Measurements from ENCODE around the gene RAPGEF2.
"Not testable (repeated sequence)": the region's sequence is repeated elsewhere in the genome, so short reads cannot be mapped to it uniquely, and the experiment has no call there.

The RAPGEF2 gene

DNA sequence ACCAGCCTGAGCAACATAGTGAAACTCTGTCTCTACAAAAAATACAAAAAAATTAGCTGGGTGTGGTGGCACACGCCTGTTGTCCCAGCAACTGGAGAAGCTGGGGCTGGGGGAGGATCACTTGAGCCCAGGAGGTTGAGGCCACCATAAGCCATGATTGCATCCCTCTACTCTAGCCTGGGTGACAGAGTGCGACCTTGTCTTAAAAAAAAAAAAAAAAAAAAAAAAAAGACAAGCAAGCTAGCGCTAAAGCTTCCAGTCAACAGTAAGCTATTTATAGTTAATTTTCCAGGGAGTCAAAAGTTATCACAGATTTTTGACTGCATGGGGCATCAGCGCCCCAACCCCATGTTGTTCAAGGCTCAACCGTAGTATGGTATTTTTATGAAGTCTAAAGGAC, 273.4 kb downstream of the RAPGEF2 start:
- Histone ChIP-seq H3K36me3 (ENCODE audit: control insufficient read depth in 2 of 2, insufficient read depth in 1 of 2, low read length in 2 of 2) (no peaks in the 10 kb centered on the region), H3K4me1 (ENCODE audit: control insufficient read depth, insufficient read depth, low read length) (no peaks in the 10 kb centered on the region), H3K27ac (ENCODE audit: extremely low read depth, low read depth, low read length) (no peak overlapping the region), H3K9me3 (ENCODE audit: control insufficient read depth, insufficient read depth, low read depth, low read length) (no peaks in the 10 kb centered on the region), H3K4me3 (ENCODE audit: low read depth, low read length) (no peak overlapping the region)
- ChIA-PET POLR2A (no interaction called here), CTCF (interaction anchor here (0.6 kb wide), 2 partner anchors 51 to 480 kb away, joined by 3 read pairs; no protein-coding TSS in a partner anchor)
- TF ChIP-seq ELK4 (IDR thresholded peaks at IDR 0.05; ENCODE audit: borderline replicate concordance, low read depth, low read length) (no peak), ZNF23 (tag by site-specific recombination; IDR thresholded peaks at IDR 0.05; ENCODE audit: borderline replicate concordance) (no peak), ZNF121 (tag by site-specific recombination; IDR thresholded peaks at IDR 0.05) (no peak), PBX3 (CRISPR knock-in tag; IDR thresholded peaks at IDR 0.05) (no peak), ZFP37 (tag by site-specific recombination; IDR thresholded peaks at IDR 0.05) (no peak), ZNF335 (tag by site-specific recombination; conservative IDR thresholded peaks at IDR 0.05) (no peak), YY1 (tag by site-specific recombination; IDR thresholded peaks at IDR 0.05) (no peak), ZNF174 (tag by site-specific recombination; IDR thresholded peaks at IDR 0.05) (no peak)
- TF ChIP-seq, protein P1, sequence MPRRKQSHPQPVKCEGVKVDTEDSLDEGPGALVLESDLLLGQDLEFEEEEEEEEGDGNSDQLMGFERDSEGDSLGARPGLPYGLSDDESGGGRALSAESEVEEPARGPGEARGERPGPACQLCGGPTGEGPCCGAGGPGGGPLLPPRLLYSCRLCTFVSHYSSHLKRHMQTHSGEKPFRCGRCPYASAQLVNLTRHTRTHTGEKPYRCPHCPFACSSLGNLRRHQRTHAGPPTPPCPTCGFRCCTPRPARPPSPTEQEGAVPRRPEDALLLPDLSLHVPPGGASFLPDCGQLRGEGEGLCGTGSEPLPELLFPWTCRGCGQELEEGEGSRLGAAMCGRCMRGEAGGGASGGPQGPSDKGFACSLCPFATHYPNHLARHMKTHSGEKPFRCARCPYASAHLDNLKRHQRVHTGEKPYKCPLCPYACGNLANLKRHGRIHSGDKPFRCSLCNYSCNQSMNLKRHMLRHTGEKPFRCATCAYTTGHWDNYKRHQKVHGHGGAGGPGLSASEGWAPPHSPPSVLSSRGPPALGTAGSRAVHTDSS (tag by site-specific recombination; IDR thresholded peaks at IDR 0.05): no peak
- TF ChIP-seq, protein P2, sequence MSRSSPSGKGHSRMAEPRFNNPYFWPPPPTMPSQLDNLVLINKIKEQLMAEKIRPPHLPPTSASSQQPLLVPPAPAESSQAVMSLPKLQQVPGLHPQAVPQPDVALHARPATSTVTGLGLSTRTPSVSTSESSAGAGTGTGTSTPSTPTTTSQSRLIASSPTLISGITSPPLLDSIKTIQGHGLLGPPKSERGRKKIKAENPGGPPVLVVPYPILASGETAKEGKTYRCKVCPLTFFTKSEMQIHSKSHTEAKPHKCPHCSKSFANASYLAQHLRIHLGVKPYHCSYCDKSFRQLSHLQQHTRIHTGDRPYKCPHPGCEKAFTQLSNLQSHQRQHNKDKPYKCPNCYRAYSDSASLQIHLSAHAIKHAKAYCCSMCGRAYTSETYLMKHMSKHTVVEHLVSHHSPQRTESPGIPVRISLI (tag by site-specific recombination; IDR thresholded peaks at IDR 0.05): no peak
- TF ChIP-seq, protein P3, sequence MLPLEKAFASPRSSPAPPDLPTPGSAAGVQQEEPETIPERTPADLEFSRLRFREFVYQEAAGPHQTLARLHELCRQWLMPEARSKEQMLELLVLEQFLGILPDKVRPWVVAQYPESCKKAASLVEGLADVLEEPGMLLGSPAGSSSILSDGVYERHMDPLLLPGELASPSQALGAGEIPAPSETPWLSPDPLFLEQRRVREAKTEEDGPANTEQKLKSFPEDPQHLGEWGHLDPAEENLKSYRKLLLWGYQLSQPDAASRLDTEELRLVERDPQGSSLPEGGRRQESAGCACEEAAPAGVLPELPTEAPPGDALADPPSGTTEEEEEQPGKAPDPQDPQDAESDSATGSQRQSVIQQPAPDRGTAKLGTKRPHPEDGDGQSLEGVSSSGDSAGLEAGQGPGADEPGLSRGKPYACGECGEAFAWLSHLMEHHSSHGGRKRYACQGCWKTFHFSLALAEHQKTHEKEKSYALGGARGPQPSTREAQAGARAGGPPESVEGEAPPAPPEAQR (tag by site-specific recombination; IDR thresholded peaks at IDR 0.05): no peak

- Histone ChIP-seq H3K4me1 (ENCODE audit: control insufficient read depth, insufficient read depth, low read length) (no peaks in the 10 kb centered on the region), H3K27ac (ENCODE audit: extremely low read depth, low read depth, low read length) (no peak overlapping the region), H3K4me3 (ENCODE audit: low read depth, low read length) (no peak overlapping the region), H3K36me3 (ENCODE audit: control insufficient read depth in 2 of 2, insufficient read depth in 1 of 2, low read length in 2 of 2) (no peaks in the 10 kb centered on the region), H3K9me3 (ENCODE audit: control insufficient read depth, insufficient read depth, low read depth, low read length) (no peaks in the 10 kb centered on the region)
- CTCF ChIA-PET: no interaction called here
- TF ChIP-seq SETDB1 (IDR thresholded peaks at IDR 0.05; ENCODE audit: insufficient read length, low read length) (no peak), ZNF768 (tag by site-specific recombination; IDR thresholded peaks at IDR 0.05) (no peak), ZNF140 (tag by site-specific recombination; IDR thresholded peaks at IDR 0.05) (no peak), ZNF202 (tag by site-specific recombination; IDR thresholded peaks at IDR 0.05; ENCODE audit: borderline replicate concordance) (no peak), ZNF555 (tag by site-specific recombination; conservative IDR thresholded peaks at IDR 0.05) (no peak), ZNF701 (tag by site-specific recombination; IDR thresholded peaks at IDR 0.05) (no peak), ZNF658 (tag by site-specific recombination; IDR thresholded peaks at IDR 0.05) (no peak), GLI4 (tag by site-specific recombination; IDR thresholded peaks at IDR 0.05) (no peak), SP2 (tag by site-specific recombination; IDR thresholded peaks at IDR 0.05) (no peak), ZNF416 (tag by site-specific recombination; IDR thresholded peaks at IDR 0.05) (no peak), ZNF114 (tag by site-specific recombination; IDR thresholded peaks at IDR 0.05) (no peak)
- TF ChIP-seq, protein P4, sequence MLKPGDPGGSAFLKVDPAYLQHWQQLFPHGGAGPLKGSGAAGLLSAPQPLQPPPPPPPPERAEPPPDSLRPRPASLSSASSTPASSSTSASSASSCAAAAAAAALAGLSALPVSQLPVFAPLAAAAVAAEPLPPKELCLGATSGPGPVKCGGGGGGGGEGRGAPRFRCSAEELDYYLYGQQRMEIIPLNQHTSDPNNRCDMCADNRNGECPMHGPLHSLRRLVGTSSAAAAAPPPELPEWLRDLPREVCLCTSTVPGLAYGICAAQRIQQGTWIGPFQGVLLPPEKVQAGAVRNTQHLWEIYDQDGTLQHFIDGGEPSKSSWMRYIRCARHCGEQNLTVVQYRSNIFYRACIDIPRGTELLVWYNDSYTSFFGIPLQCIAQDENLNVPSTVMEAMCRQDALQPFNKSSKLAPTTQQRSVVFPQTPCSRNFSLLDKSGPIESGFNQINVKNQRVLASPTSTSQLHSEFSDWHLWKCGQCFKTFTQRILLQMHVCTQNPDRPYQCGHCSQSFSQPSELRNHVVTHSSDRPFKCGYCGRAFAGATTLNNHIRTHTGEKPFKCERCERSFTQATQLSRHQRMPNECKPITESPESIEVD (tag by site-specific recombination; IDR thresholded peaks at IDR 0.05): no peak
- POLR2A ChIA-PET: no interaction called here
Observed at GRCh38 chr4:159378056-159378616, 275.3 kb downstream of the RAPGEF2 start.

DNA sequence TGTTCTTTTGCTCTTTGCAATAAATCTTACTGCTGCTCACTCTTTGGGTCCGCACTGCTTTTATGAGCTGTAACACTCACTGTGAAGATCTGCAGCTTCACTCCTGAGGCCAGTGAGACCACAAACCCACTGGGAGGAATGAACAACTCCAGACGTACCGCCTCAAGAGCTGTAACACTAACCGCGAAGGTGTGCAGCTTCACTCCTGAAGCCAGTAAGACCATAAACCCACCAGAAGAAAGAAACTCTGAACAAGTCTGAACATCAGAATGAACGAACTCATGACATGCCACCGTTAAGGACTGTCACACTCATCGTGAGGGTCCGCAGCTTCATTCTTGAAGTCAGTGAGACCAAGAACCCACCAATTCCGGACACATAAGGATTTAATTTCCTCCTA, 276.2 kb downstream of the RAPGEF2 start:
- CTCF ChIA-PET; H3K36me3 ChIP-seq (ENCODE audit: control insufficient read depth in 2 of 2, insufficient read depth in 1 of 2, low read length in 2 of 2); H3K27ac ChIP-seq (ENCODE audit: extremely low read depth, low read depth, low read length); H3K9me3 ChIP-seq (ENCODE audit: control insufficient read depth, insufficient read depth, low read depth, low read length); H3K4me3 ChIP-seq (ENCODE audit: low read depth, low read length); H3K4me1 ChIP-seq (ENCODE audit: control insufficient read depth, insufficient read depth, low read length); POLR2A ChIA-PET: not testable (repeated sequence)

Measured in HEK293 (cell line).